HG03439 (cell line): ENCODE measurements around the gene CFAP20DC.
"Not testable (repeated sequence)": the region's sequence is repeated elsewhere in the genome, so short reads cannot be mapped to it uniquely, and the experiment has no call there.

ENCODE experiments used
- ATAC-seq: cut with Tn5 transposase; IDR thresholded peaks from one replicate; pipeline ENCODE4 v1.9.1; 2021; ENCODE audit warnings: mild to moderate bottlenecking, moderate library complexity; ENCODE audit not compliant: unreplicated experiment

CFAP20DC gene

DNA sequence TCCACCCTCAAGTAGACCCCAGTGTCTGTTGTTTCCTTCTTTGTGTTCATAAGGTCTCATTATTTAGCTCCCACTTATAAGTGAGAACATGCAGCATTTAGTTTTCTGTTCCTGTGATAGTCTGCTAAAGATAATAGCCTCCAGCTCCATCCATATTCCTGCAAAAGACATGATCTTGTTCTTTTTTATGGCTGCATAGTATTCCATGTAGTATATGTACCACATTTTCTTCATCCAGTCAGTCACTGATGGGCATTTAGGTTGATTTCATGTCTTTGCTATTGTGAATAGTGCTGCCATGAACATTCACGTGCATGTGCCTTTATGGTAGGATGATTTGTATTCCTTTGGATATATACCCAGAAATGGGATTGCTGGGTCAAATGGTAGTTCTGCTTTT is 82.0 kb downstream of the CFAP20DC start:
- ATAC-seq = not testable (repeated sequence)

DNA sequence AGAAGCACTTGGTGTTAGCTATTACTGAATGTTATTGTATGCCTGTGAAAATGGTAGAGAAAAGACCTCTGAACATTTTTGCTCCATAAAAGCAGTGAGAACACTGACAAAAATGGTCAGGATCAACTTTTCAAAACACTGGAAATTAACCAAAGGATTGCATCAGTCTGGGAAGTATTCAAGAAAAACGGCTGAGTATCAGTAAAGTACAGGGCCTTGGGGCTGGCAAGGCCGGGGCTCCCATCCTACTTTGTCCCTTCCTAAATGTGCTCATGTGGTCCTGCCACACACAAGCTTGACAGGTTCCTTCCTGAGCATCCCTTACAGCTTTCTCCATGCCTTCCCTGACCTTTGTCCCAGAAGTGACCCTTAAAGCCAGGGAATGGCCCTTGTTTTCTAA is 84.0 kb downstream of the CFAP20DC start:
- ATAC-seq = no peak

DNA sequence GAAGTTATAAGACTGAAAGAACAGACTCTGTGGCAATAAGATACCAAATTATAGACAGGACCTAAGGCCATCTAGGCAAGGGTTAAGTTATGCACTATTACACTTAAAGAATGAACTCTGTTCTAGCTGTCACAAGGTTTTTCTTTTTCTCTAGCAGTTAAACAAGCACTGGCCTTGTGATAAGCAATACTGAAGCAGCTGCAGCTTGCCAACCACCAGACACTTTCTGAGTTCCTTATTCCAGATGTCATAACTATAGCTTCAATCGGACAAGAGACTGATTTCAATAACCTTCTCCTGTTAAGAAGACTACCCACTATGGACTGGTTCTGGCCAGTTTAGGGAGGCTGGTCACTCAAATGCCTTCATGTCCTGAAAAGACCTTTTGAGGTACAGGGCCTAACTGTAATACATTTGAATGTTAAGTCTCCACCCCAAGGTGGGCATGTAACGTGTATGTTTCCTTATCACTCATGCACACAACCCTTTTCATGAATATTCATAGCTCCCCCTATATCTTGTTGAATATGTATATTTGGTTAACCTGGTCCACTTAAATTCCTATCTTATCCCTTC is 85.8 kb downstream of the CFAP20DC start:
- ATAC-seq = no peak

DNA sequence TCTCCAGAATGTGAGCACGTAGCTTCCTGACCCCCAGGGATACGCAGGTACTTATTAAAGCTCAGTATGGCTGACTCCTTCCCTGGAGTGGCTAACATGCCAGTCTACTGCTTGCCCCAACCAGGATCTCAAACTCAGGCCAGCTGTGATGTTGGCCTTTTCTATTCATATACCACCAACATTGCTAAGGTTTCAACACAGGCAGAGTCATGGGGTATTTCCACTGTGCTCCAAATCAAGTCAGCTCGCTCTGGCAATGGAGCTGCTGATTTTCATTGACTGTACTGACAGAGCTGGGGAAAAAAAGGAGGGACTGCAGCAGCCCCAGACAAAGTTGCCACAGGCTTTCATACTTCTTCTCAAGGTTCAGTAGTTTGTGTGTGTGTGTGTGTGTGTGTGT is 87.0 kb downstream of the CFAP20DC start:
- no peak for ATAC-seq

DNA sequence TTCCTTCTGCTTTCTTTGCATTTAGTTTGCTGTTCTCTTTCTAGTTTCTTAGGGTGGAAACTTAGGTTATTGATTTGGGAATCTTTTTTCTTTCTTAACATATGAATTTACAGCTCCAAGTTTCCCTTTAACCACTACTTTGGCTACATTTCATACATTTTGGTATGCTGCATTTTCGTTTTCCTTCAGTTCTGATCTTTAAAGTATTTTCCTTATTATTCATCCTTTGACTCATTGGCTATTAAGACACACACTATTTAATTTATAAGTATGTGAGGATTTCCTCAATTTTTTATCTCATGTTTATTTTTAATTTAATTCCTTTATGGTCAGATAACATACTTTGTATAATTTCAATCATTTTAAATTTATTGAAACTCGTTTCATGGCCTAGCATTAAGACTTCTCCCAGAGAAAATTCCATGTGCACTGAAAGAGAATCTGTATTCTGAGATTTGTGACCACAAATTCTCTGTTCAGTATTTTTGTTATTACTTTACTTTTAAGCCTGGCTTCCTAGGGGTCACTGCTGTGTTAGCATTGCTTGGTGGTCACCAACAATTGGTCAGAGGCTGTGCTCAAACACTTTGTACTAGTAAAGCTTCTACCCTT is 87.7 kb downstream of the CFAP20DC start:
- ATAC-seq = no peak

DNA sequence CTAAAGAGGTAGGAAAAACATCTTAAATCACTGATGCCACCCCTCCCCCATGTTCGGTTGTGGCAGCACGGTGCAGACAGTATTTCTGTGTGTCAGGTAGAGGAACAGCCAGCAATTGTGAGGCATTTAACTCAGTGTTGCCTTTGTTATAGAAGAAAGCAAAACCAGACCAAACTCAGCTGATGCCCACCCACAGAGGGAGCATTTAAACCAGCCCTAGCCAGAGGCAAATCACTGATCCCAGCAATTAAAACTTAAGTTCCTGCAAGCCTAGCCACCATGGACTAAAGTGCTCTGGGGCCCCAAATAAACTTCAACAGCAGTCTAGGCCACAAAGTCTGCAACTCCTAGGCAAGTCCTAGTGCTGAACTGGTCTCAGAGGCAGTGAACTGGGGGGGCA is 94.5 kb downstream of the CFAP20DC start:
- ATAC-seq = no peak

DNA sequence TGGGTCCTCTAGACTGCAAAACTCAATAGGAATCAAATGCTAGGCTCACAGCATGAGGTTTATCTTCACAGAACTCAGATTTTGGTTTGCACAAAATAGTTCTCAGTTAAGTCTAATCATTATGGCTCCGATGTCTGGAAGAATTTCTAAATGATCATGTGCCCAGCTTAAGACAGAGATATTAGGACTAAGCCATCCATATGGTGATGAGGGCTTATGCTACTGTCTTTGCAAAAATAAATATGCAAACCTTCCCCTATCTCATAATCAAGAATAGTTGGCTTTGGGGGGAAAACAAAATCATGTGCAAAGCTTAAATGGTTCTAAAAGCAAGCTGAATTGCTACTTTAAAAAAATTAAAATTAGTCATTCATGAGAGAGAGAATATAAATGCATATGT is 96.5 kb downstream of the CFAP20DC start:
- ATAC-seq = no peak

DNA sequence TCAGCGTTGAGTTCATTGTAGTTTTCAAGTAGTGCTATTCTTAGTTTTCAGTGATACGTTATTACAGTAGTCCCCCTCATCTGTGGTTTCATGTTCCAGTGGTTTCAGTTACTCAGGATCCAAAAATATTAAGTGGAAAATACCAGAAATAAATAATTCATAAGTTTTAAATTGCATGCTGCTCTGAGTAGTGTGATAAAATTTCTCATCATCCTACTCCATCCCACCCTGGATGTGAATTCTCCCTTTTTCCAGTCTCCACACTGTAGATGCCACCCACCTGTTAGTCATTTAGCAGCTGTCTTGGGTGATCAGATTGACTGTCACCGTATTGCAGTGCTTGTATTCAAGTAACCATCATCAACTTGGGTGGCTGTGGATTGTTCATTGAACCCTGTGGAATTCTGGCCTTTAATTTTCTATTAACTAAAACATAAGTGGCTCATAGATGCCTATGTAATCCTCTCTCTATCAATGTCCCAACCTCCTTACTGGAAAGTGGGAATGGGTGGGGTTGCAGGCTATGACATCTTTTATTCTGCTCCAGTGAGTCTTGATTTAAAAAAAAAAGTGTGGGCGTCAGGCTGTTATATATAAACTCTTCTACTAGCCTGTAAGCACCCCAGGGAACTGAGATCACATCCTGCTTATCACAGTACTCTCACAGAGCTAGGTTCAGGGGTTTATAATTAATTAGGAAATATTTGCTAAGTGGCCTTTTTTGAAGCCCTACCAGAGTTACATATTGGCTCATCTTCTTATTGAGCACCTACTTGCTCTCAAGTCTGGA is 97.5 kb downstream of the CFAP20DC start:
- ATAC-seq = no peak

DNA sequence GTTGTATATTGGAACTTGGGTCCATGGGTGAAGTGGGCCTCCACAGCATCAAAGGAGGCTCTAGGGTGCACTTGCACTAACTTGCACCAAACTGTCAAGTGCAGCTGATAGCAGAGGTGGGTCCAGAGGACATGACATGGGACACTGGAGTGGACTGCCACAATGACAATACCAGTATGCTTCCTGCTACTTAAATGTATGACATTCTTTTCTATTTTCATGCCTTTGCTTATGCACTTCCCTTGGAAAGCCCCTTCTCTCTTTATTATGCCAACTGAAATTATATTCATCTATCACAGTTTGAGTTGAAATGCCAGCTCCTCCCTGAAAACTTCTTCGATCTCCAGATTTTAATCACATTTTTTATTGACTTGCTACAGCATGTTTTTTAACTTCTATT is 101.8 kb downstream of the CFAP20DC start:
- ATAC-seq = no peak

DNA sequence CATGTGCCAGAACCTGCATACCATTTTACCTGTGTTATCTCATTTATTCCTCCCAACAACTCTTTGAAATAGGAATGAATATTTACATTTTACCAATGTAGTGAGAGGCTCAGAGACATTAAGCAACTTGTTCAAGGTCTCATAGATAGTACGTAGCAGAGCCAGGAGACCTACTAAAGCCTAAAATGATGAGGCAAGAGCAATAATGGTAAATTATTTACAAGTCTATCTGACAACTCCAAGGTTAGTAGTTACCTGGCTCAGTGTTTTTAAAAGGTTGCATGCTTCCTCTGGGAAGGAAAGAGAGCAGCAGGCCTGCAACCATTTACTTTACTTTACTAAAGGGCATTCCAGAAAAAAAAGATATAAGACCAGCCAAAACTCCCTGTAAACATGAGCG is 103.0 kb downstream of the CFAP20DC start:
- ATAC-seq = no peak

DNA sequence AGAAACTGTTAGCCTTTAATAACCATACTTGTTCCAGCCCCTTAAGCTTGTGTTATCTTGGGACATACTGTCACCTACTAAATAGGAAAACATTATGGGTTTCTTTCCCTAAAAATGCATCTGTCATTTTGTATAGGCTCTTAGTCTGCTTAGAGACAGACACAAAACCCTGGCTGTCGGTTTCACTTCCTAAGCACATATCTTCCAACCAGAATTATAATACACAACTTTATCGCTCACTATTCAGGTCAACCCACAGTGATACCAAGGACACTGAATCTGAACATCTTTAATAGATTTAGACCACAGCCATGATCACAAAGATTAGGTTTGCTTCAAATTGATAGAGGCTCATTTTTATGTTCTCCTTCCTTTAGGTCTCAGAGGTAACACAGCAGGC is 111.8 kb downstream of the CFAP20DC start:
- ATAC-seq = no peak

DNA sequence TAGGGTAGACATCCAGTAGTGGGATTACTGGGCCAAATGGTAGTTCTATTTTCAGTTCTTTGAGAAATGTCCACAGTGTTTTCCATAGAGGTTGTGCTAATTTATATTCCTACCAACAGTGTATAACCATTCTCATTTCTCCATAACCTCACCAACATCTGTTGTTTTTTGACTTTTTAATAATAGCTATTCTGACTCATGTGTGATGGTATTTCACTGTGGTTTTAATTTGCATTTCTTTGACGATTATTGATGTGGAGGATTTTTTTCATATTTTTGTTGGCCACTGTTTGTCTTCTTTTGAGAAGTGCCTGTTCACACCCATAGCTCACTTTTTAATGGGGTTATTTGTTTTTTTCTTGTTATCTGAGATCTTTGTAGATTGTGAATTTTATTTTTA is 125.2 kb downstream of the CFAP20DC start:
- ATAC-seq = no peak

DNA sequence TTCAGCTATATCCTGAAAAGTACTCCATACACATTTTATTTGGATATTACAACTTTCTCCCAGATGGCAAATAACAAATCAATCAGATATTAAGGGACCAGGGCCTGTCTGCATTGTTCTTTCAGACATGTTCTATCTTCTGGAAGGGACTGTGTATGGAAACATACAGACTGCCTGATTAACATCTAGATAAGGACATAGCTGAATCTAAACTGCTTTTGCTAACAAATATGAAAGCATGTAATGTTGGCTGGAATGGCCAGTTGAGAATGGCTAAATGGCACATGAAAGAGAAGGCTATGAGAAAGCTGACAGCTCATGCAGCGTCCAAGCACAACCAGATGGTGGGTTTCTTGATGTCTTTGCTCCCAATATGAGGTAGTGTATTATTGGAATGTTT is 149.4 kb downstream of the CFAP20DC start:
- no peak for ATAC-seq

DNA sequence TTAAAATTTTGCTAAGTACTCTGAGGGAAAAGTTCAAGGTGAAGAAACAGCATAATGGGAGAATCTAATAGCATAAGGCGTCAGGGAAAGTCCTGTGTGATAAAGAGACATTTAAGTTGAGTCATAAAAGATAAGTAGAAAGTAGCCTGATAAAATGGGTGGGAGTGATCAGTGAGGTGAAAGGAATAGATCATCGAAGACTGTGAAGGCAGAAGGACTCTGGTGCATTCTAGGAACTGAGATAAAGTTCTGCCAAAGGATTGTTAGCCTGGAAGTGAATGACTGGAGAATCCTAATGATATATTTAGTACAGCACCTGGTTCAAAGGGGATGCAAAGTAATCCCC is 149.9 kb downstream of the CFAP20DC start:
- ATAC-seq = peak; percentile 36

DNA sequence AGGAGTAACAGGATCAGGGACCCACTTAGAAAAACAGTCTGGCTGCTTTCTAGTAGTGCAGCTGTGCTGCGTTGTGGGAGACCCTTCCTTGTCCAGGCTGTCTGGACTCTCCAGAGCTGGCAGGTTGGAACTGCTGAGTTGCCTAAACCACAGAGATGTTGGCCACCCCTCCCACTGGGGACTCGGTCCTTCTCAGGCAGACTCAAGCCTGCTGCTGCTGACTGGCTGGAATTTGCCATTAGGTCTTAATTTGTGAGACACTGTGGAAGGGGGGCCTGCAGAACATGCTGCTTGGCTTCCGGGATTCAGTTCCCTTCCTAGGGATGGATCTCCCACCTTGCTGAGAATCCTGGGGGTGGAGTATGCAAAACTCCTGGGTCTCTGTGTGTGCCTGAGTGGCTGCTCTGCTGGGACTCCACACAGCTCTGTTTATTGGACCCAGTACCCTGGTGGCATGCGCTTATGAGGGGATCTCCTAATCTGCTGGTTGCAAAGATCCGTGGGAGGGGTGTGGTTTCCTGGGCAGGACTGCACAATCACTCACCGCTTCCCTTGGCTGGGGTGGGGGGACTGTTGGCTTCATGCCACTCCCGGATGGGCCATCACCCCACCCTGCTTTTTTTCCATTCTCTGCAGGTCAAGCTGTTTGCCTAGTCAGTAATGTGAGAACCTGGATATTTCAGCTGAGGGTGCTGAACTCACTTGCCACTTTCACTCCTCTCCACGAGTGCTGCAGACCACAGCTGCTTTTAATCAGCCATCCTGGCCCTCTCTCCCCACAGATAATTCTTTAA is 150.5 kb downstream of the CFAP20DC start:
- peak; percentile 82 for ATAC-seq

DNA sequence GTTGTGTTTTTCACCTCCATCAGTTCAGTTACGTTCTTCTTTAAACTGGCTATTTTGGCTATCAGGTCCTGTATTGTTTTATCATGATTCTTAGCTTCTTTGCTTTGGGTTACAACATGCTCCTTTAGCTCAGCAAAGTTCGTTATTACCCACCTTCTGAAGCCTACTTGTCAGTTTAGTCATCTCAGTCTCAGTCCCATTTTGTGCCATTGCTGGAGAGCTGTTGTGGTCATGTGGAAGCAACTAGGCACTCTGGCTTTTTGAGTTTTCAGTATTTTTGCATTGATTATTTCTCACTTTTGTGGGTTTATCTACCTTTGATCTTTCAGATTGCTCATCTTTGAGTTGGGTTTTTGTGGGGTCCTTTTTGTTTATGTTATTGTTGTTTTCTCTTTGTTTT is 151.3 kb downstream of the CFAP20DC start:
- ATAC-seq = no peak

DNA sequence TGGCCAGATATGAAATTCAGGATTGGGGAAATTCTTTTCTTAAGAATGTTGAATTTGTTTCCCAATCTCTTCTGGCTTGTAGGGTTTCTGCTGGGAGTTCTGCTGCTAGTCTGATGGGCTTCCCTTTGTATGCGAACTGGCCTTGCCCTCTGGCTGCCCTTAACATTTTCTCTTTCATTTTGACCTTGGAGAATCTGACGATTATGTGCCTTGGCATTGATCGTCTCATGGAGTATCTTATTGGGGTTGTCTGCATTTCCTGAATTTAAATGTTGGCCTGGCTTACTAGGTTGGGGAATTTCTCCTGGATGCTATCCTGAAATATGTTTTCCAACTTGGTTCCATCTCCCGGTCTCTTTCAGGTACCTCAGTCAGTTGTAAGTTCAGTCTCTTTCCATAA is 152.2 kb downstream of the CFAP20DC start:
- no peak for ATAC-seq

DNA sequence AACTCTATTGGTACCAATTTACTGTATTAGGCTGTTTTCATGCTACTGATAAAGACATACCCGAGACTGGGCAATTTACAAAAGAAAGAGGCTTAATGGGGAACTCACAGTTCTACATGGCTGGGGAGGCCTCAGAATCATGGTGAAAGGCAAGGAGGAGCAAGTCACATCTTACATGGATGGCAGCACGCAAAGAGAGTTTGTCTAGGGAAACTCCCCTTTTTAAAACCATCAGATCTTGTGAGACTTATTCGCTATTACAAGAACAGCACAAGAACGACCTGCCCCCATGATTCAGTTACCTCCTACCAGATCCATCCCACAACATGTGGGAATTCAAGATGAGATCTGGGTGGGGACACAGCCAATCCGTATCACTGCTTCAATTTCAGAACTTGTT is 154.1 kb downstream of the CFAP20DC start:
- ATAC-seq = not testable (repeated sequence)

DNA sequence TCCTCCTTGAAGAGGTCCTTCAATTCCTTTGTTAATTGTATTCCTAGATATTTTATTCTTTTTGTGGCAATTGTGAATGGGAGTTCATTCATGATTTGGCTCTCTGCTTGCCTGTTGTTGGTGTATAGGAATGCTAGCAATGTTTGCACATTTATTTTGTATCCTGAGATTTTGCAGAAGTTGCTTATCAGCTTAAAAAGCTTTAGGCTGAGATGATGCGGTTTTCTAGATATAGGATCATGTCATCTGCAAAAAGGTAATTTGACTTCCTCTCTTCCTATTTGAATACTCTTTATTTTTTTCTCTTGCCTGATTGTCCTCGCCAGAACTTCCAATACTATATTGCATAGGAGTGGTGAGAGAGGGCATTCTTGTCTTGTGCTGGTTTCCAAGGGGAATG is 157.3 kb downstream of the CFAP20DC start:
- ATAC-seq = not testable (repeated sequence)

DNA sequence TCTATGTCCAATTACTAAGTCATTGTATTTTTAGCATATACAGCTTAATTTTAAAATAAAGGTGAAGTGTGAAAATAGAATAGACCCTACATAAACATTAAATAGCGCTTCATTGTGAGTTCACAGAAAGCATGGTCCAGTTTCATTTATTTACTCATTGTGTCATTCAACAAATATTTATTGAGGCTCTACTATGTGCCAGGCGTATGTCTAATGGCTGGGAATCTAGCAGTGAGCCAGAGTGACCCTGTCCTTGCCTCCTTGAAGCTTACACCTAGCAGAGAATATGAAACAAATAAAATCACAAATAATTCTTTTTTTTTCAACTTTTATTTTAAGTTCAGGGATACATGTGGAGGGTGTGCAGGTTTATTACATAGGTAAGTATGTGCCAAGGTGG is 161.7 kb downstream of the CFAP20DC start:
- no peak for ATAC-seq

DNA sequence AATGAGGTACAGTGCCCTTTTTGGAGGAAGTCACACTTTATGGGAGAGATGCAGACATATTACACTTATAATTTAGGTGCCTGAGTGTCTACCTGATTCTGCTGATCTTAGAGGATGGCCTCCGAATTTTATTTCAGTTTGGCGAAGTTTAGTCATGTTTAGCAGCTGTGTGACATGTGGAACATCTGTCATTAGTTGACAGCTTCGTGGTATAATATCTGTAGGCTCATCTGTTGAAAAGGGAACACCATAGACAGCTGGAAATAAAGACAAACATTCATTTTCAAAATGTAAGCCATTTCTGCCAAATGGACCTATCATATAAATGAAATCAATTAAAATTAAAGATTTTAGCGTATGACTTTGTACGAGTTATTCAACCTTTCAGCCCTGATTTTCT is 165.4 kb downstream of the CFAP20DC start:
- ATAC-seq = no peak

DNA sequence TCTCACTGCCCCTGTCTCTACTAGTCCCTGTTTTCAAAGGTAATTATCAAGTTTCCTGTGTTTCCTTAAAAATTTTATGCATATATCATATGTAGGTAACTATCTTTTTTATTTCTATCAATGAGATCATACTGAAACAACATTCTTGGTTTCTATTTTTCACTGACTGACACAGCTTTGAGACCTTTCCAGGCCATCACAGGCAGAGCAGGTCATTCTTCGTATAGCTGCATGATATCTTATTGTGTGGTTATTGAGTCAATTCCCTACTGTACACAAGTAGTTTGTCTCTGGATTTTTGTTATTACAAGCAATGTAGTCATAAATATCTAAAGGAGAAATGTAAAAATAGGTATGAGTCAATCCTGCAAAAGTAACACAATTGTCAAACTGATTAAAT is 169.6 kb downstream of the CFAP20DC start:
- ATAC-seq = no peak
